Activated CD8-positive, alpha-beta T cell treated with anti-CD3 and anti-CD28 coated beads for 36 hours (primary cell): ENCODE measurements around the gene RHD. TPM values are rescaled to one million over a fixed set of nuclear protein-coding genes. Genes with fewer than 3 reads are reported as not detected.
"Not testable (repeated sequence)": the region's sequence is repeated elsewhere in the genome, so short reads cannot be mapped to it uniquely, and the experiment has no call there.

Experiments
- ATAC-seq: fragments of 200-7000 bp; cut with Tn5 transposase; one replicate; pipeline ENCODE4 v1.10.0; 2021; ENCODE audit warnings: mild to moderate bottlenecking, moderate library complexity
- CTCF ChIA-PET: fragments of 350-600 bp; sonication (Branson Sonifier 250); formaldehyde crosslinking; loops from one replicate; lab custom pipeline; 2021; ENCODE audit warnings: antibody characterized with exemption; lab: Charles Lee
- POLR2A ChIA-PET: fragments of 350-600 bp; sonication (Branson Sonifier 250); formaldehyde crosslinking; loops from one replicate; lab custom pipeline; 2021; ENCODE audit warnings: antibody characterized with exemption; lab: Charles Lee
- DNase-seq: peaks from one replicate; pipeline ENCODE4 v3.0.0-alpha.2; 2020
- H3K27ac Mint-ChIP-seq: one replicate; pipeline ENCODE4 v1.8.0; 2021; ENCODE audit warnings: mild to moderate bottlenecking, mixed read lengths
- H3K27me3 Mint-ChIP-seq: one replicate; pipeline ENCODE4 v1.8.0; 2021; ENCODE audit warnings: mixed read lengths
- H3K36me3 Mint-ChIP-seq: one replicate; pipeline ENCODE4 v1.8.0; 2021; ENCODE audit warnings: low read depth, mixed read lengths
- H3K4me1 Mint-ChIP-seq: one replicate; pipeline ENCODE4 v1.8.0; 2021; ENCODE audit warnings: low read depth, mixed read lengths
- H3K4me3 Mint-ChIP-seq: one replicate; pipeline ENCODE4 v1.8.0; 2021; ENCODE audit warnings: mild to moderate bottlenecking, moderate library complexity, mixed read lengths
- H3K9me3 Mint-ChIP-seq: one replicate; pipeline ENCODE4 v1.8.0; 2021; ENCODE audit warnings: mixed read lengths
- CTCF ChIP-seq: fragments of 200-600 bp; IDR thresholded peaks from one replicate; pipeline ENCODE4 v1.8.0; 2022; ENCODE audit warnings: antibody characterized with exemption, mild to moderate bottlenecking
- intact Hi-C: fragments of 100-400 bp; cut with micrococcal nuclease; formaldehyde crosslinking; loops from one replicate; pipeline ENCODE4 v1.10.0; 2022
- total RNA-seq, 2 experiments: library from RNA; stranded (reverse); gene quantifications; one replicate each; pipeline ENCODE4 v1.2.3, GENCODE V29; 2021

Gene RHD
- not detected for total RNA-seq

- H3K4me1 Mint-ChIP-seq, H3K4me3 Mint-ChIP-seq, H3K36me3 Mint-ChIP-seq, POLR2A ChIA-PET, ATAC-seq, H3K9me3 Mint-ChIP-seq, H3K27ac Mint-ChIP-seq, DNase-seq, H3K27me3 Mint-ChIP-seq, intact Hi-C loops, CTCF ChIA-PET: not testable (repeated sequence)
These were observed at the start of gene RHD for GRCh38 chr1:25272238-25272637. RHD (plus strand) TSS chr1:25272509; CDS start chr1:25272548, 39 bp downstream.

- Mint-ChIP-seq H3K27ac (no peak overlapping the region), H3K4me3 (no peak overlapping the region), H3K9me3 (no peaks in the 10 kb centered on the region), H3K27me3 (no peaks in the 10 kb centered on the region), H3K36me3 (peaks cover 35% of the 10 kb centered on the region), H3K4me1 (peaks cover 3% of the 10 kb centered on the region)
- intact Hi-C loops: no loop called here
- ATAC-seq (no peak), DNase-seq (no peak)
- POLR2A ChIA-PET: interaction anchor here (1.1 to 1.2 kb wide), 2 partner anchors 11 to 17 kb away, joined by 3 to 5 read pairs; no protein-coding TSS in a partner anchor
- CTCF ChIA-PET: interaction anchor here (0.6 to 3.1 kb wide), 3 partner anchors 17 to 102 kb away, joined by 3 to 14 read pairs (median 3); no protein-coding TSS in a partner anchor
- TF ChIP-seq CTCF: no peak
These were observed 49.7 kb upstream of the RHD start for GRCh38 chr1:25222606-25223005.

DNA sequence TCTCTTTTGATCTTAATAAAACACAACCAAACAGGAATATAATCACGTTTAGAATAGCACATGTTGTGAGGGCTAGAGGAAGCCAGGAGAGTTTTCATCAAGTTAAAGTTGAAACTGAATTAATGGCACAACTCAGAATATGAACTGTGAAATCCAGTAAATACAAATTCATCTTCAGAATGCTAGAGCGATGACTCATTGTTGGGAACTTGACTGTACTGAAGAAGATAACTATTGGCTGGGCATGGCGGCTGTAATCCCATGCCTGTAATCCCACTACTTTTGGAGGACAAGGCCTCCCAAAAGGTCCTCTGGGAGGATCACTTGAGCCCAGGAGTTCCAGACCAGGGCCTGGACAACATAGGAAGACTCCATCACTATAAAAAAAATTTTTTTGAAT, 48.8 kb upstream of the RHD start:
- DNase-seq (no peak), ATAC-seq (no peak)
- Mint-ChIP-seq H3K36me3 (peaks cover 40% of the 10 kb centered on the region), H3K4me3 (no peak overlapping the region), H3K27ac (peak overlapping the region; percentile 58), H3K9me3 (no peaks in the 10 kb centered on the region), H3K4me1 (peaks cover 7% of the 10 kb centered on the region), H3K27me3 (no peaks in the 10 kb centered on the region)
- POLR2A ChIA-PET: no interaction called here
- intact Hi-C loops: no loop called here
- TF ChIP-seq CTCF: no peak
- CTCF ChIA-PET: interaction anchor here (0.9 to 3.1 kb wide), 2 partner anchors 18 to 30 kb away, joined by 3 to 14 read pairs; no protein-coding TSS in a partner anchor

DNA sequence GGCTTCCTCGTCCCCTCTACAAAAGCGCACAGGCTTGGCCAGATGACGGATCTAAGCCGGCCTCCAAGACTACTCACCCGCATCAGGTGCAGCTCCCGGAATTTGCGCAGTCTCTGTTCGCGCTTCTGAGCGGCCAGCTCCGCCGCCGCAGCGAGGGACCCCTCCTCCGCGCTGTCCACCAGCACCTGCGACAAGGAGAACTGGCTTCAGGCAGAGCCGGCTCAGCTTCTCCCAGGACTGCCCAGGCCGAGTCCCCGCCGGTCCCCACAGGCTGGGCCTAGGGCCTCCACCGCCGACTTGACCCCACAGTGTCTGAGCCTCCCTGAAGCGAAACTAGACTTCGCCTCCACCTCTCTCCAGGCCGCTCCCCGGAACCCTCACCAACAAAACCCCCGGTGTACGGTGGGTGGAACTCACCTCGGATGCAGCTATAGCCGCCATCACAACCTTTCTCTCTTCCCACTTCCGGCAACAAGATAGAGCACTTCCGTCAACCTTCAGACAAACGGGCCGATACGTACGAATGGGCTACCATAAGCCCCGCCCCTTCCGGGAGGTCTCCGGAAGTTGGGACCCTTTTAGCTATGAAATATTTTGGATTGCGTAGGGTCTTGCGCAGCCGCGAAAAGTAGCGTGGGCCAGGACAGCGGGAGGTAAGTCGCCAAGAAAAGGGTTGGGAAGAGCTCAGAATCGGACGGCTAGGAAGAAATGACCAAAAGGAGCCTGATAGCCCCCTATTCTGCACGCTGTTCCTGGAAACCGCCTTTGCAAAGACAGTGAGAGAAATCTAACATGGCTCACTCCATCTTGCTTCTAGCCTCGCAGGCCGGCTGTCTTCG, 40.1 kb upstream of the RHD start, which contains the start of gene SYF2:
TSS of gene SYF2 (minus strand) at position 476 of the 839 bp plus-strand sequence. CDS start at position 441, 35 bp downstream.
- TF ChIP-seq CTCF: no peak
- peaks cover 22% of the 10 kb centered on the region for H3K36me3 Mint-ChIP-seq
- intact Hi-C loops: no loop called here
- no peak within 1 kb of the TSS for H3K4me3 Mint-ChIP-seq
- no peaks in the 10 kb centered on the region for H3K27me3 Mint-ChIP-seq
- ChIA-PET POLR2A (interaction anchor here (0.6 to 3.2 kb wide), 20 partner anchors 9 to 938 kb away, joined by 3 to 40 read pairs (median 4); partner anchors contain the start of genes CLIC4 and RSRP1), CTCF (interaction anchor here (0.6 to 1.3 kb wide), 4 partner anchors 22 to 1535 kb away, joined by 3 to 8 read pairs (median 3); no protein-coding TSS in a partner anchor)
- no peaks in the 10 kb centered on the region for H3K9me3 Mint-ChIP-seq
- no peak within 1 kb of the TSS for H3K27ac Mint-ChIP-seq
- ATAC-seq (peak; percentile 93), DNase-seq (peak; percentile 97)
- peaks cover 50% of the 10 kb centered on the region for H3K4me1 Mint-ChIP-seq

DNA sequence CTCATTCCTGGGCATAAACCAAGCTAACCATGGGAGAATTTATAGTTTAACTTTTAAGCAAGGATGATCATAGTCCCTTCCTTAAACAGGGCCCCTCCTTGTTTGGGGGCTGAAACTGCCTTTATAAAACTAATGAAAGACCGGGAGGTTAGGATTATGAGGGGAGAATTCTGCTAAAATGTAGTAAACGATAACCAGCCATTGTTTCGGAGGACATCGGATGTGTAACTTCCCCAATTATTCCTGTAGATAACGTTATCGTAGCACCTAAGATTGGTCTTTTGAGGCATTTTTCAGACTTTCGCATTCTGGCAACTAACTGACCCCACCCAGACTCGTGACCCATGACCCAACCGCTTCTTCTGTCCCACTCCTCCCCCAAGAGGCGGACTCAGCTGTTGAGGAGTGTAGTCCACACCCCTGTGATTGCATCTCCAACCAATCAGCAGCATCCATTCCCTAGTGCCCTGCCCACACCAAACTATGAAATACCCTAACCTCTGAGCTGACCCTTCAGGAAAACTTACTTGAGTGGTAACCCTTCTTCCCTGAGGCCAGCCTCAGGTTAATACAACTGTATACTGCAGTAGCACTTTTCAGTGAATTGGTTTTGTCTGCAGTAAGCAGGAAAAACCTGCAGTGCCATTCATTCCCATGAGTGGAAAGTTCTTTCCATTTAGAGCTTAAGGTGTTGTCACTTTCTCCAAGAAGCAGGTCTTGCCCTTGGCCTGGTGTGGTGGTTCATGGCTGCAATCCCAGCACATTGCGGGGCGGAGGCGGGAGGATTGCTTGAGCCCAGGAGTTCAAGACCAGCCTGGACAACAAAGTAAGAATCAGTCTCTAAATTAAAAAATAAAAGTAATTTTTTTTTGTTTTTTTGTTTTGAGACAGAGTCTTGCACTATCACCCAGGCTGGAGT, 39.2 kb upstream of the RHD start:
- Mint-ChIP-seq H3K27me3 (no peaks in the 10 kb centered on the region), H3K4me1 (peaks cover 50% of the 10 kb centered on the region), H3K9me3 (no peaks in the 10 kb centered on the region), H3K27ac (no peak overlapping the region), H3K4me3 (no peak overlapping the region), H3K36me3 (peaks cover 16% of the 10 kb centered on the region)
- ATAC-seq (peak; percentile 80), DNase-seq (peak; percentile 86)
- intact Hi-C loops: no loop called here
- CTCF ChIA-PET: interaction anchor here (0.6 to 1.3 kb wide), 4 partner anchors 21 to 1536 kb away, joined by 3 to 8 read pairs (median 3); no protein-coding TSS in a partner anchor
- no peak for TF ChIP-seq CTCF
- POLR2A ChIA-PET: interaction anchor here (0.7 to 3.2 kb wide), 17 partner anchors 8 to 642 kb away, joined by 3 to 40 read pairs (median 3); partner anchors contain the start of genes CLIC4 and RSRP1

DNA sequence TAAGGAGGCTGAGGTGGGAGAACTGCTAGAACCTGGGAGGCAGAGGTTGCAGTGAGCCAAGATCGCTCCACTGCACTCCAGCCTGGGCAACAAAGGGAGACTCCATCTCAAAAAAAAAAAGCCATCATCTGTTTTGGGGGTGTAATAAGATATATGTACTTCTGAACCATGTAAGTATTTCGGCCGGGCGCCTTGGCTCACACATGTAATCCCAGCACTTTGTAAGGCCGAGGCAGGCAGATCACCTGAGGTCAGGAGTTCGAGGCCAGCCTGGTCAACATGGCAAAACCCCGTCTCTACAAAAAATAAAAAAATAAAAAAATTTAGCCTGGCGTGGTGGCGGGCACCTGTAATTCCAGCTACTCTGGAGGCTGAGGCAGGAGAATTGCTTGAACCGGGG, 36.9 kb upstream of the RHD start:
- H3K27me3 Mint-ChIP-seq, DNase-seq, H3K27ac Mint-ChIP-seq, intact Hi-C loops, H3K4me3 Mint-ChIP-seq, ATAC-seq, H3K9me3 Mint-ChIP-seq: not testable (repeated sequence)
- Mint-ChIP-seq H3K36me3 (peaks cover 16% of the 10 kb centered on the region), H3K4me1 (peaks cover 54% of the 10 kb centered on the region)
- POLR2A ChIA-PET: interaction anchor here (0.9 to 1.0 kb wide), 2 partner anchors 10 to 12 kb away, joined by 3 to 4 read pairs; partner anchors contain the start of gene RSRP1
- CTCF ChIA-PET: interaction anchor here (0.6 to 0.8 kb wide), 3 partner anchors 9 to 285 kb away, joined by 3 read pairs; no protein-coding TSS in a partner anchor

GRCh38 chr1:25236261-25236660, 36.0 kb upstream of the RHD start:
- H3K27me3 Mint-ChIP-seq, H3K27ac Mint-ChIP-seq, intact Hi-C loops, H3K9me3 Mint-ChIP-seq, DNase-seq, H3K4me3 Mint-ChIP-seq, ATAC-seq: not testable (repeated sequence)
- H3K36me3 Mint-ChIP-seq: peaks cover 20% of the 10 kb centered on the region
- peaks cover 52% of the 10 kb centered on the region for H3K4me1 Mint-ChIP-seq
- POLR2A ChIA-PET: interaction anchor here (1.2 kb wide), 1 partner anchor 9 kb away, joined by 3 read pairs; no protein-coding TSS in a partner anchor
- CTCF ChIA-PET: interaction anchor here (0.6 kb wide), 1 partner anchor 285 kb away, joined by 3 read pairs; no protein-coding TSS in a partner anchor
